IMR-90 (cell line): Measurements from ENCODE around the gene SH3RF1. TPM values are rescaled to one million over a fixed set of nuclear protein-coding genes. Genes with fewer than 3 reads are reported as not detected.

ENCODE experiments used
- ATAC-seq: fragments of 200-7000 bp; cut with Tn5 transposase; 2 replicates; pipeline ENCODE4 v1.9.1; 2020; ENCODE audit warnings: low read depth, mild to moderate bottlenecking, moderate library complexity
- BruUV-seq: library from RNA; stranded (reverse); fragments of 400-500 nt; replicated peaks from 2 replicates; lab custom pipeline; 2021; lab: Mats Ljungman, UMichigan
- CTCF ChIA-PET: fragments of 300-600 bp; formaldehyde crosslinking; extraction: SDS; loops from one replicate; lab custom pipeline; 2021; ENCODE audit warnings: antibody characterized with exemption; lab: Yijun Ruan, JAX
- POLR2A ChIA-PET: fragments of 300-600 bp; sonication (Branson Sonifier 250); formaldehyde crosslinking; loops from one replicate; lab custom pipeline; 2022; ENCODE audit warnings: antibody characterized with exemption; ENCODE audit not compliant: unreplicated experiment; lab: Charles Lee
- DNase-seq: peaks from one replicate; pipeline ENCODE4 v3.0.0; 2013
- H2AFZ ChIP-seq: replicated peaks from 2 replicates; pipeline ENCODE3; 2013; ENCODE audit warnings: low read length, mild to moderate bottlenecking; ENCODE audit not compliant: poor library complexity
- H2AK5ac ChIP-seq: 2 replicates; pipeline ENCODE4 v1.6.1; 2013; ENCODE audit warnings: low read depth, low read length, inconsistent platforms
- H2AK9ac ChIP-seq: replicated peaks from 2 replicates; pipeline ENCODE3; 2013; ENCODE audit warnings: mild to moderate bottlenecking, low read depth, low read length, moderate library complexity; ENCODE audit not compliant: poor library complexity
- H2BK120ac ChIP-seq: 2 replicates; pipeline ENCODE4 v1.6.1; 2013; ENCODE audit warnings: low read depth, low read length, inconsistent platforms
- H2BK15ac ChIP-seq: 3 replicates; pipeline ENCODE4 v1.6.1; 2013; ENCODE audit warnings: low read depth, low read length, inconsistent platforms
- H2BK20ac ChIP-seq: 2 replicates; pipeline ENCODE4 v1.6.1; 2013; ENCODE audit warnings: low read depth, mild to moderate bottlenecking, inconsistent platforms, low read length, moderate library complexity
- H2BK5ac ChIP-seq: 2 replicates; pipeline ENCODE4 v1.6.1; 2013; ENCODE audit warnings: mild to moderate bottlenecking, low read depth, low read length, inconsistent platforms; ENCODE audit not compliant: poor library complexity, severe bottlenecking
- H3K14ac ChIP-seq: replicated peaks from 2 replicates; pipeline ENCODE4 v1.6.1; 2013; ENCODE audit warnings: low read depth, low read length, inconsistent platforms
- H3K18ac ChIP-seq: 2 replicates; pipeline ENCODE4 v1.6.1; 2013; ENCODE audit warnings: low read depth, low read length, control low read depth
- H3K23ac ChIP-seq: 2 replicates; pipeline ENCODE4 v1.6.1; 2013; ENCODE audit warnings: low read depth, low read length, inconsistent platforms
- H3K27ac ChIP-seq: 2 replicates; pipeline ENCODE4 v1.5.1; 2013; ENCODE audit warnings: mild to moderate bottlenecking, control low read depth, low read length; ENCODE audit not compliant: insufficient read depth
- H3K27me3 ChIP-seq: 2 replicates; pipeline ENCODE4 v1.6.1; 2013; ENCODE audit warnings: low read length; ENCODE audit not compliant: control insufficient read depth, insufficient read depth
- H3K36me3 ChIP-seq: 2 replicates; pipeline ENCODE4 v1.6.1; 2013; ENCODE audit warnings: low read length, mixed read lengths; ENCODE audit not compliant: control insufficient read depth, insufficient read depth
- H3K4ac ChIP-seq: 2 replicates; pipeline ENCODE4 v1.6.1; 2013; ENCODE audit warnings: low read depth, low read length, inconsistent platforms
- H3K4me1 ChIP-seq: 2 replicates; pipeline ENCODE4 v1.6.1; 2013; ENCODE audit warnings: low read length, mixed read lengths; ENCODE audit not compliant: control insufficient read depth, insufficient read depth
- H3K4me2 ChIP-seq: 2 replicates; pipeline ENCODE4 v1.6.1; 2013; ENCODE audit warnings: low read depth, mild to moderate bottlenecking, control low read depth, low read length, moderate library complexity
- H3K4me3 ChIP-seq: 2 replicates; pipeline ENCODE4 v1.5.1; 2013; ENCODE audit warnings: low read depth, mild to moderate bottlenecking, control low read depth, low read length, moderate library complexity; ENCODE audit not compliant: insufficient read depth
- H3K56ac ChIP-seq: 2 replicates; pipeline ENCODE4 v1.6.1; 2013; ENCODE audit warnings: low read length, inconsistent platforms; ENCODE audit not compliant: insufficient read depth; ENCODE audit errors: extremely low read depth
- H3K79me1 ChIP-seq, 2 experiments: 2 replicates each; pipeline ENCODE4 v1.6.1; 2013; ENCODE audit warnings: low read length in 2 of 2, inconsistent platforms in 1 of 2, low read depth in 1 of 2
- H3K9ac ChIP-seq: 2 replicates; pipeline ENCODE4 v1.6.1; 2013; ENCODE audit warnings: low read depth, low read length, control low read depth
- H3K9me1 ChIP-seq: 2 replicates; pipeline ENCODE4 v1.6.1; 2013; ENCODE audit warnings: low read length, inconsistent platforms; ENCODE audit not compliant: insufficient read depth
- H3K9me3 ChIP-seq: 2 replicates; pipeline ENCODE4 v1.6.1; 2013; ENCODE audit warnings: low read length; ENCODE audit not compliant: control insufficient read depth, insufficient read depth
- H4K20me1 ChIP-seq: 2 replicates; pipeline ENCODE4 v1.6.1; 2013; ENCODE audit warnings: low read length, inconsistent platforms; ENCODE audit not compliant: insufficient read depth
- H4K5ac ChIP-seq: 2 replicates; pipeline ENCODE4 v1.6.1; 2013; ENCODE audit warnings: mild to moderate bottlenecking, low read depth, low read length, control low read depth
- H4K8ac ChIP-seq, 2 experiments: 2 replicates each; pipeline ENCODE4 v1.6.1; 2013; ENCODE audit warnings: low read depth in 2 of 2, low read length in 2 of 2, control low read depth in 1 of 2, inconsistent platforms in 1 of 2
- H4K91ac ChIP-seq: 2 replicates; pipeline ENCODE4 v1.6.1; 2013; ENCODE audit warnings: low read depth, low read length, inconsistent platforms; ENCODE audit not compliant: insufficient read depth
- BHLHE40 ChIP-seq: fragments of 150-350 bp; IDR thresholded peaks from 2 replicates; pipeline ENCODE4 v1.6.1; 2016; ENCODE audit warnings: mild to moderate bottlenecking, low read depth, low read length
- CEBPB ChIP-seq: IDR thresholded peaks from 2 replicates; pipeline ENCODE4 v1.6.1; 2012; ENCODE audit warnings: low read depth, low read length, improper control_type of control experiment
- CHD1 ChIP-seq: IDR thresholded peaks from 2 replicates; pipeline ENCODE4 v1.6.1; 2012; ENCODE audit warnings: low read depth, low read length, improper control_type of control experiment
- FOS ChIP-seq: fragments of 150-350 bp; IDR thresholded peaks from 2 replicates; pipeline ENCODE4 v1.6.1; 2016; ENCODE audit warnings: low read depth, low read length
- MAFK ChIP-seq: IDR thresholded peaks from 2 replicates; pipeline ENCODE4 v1.6.1; 2012; ENCODE audit warnings: low read depth, low read length, improper control_type of control experiment
- NFE2L2 ChIP-seq: fragments of 150-350 bp; IDR thresholded peaks from 2 replicates; pipeline ENCODE4 v1.6.1; 2016; ENCODE audit warnings: low read depth, mild to moderate bottlenecking, low read length
- POLR2A ChIP-seq: IDR thresholded peaks from 2 replicates; pipeline ENCODE4 v1.6.1; 2012; ENCODE audit warnings: mild to moderate bottlenecking, low read depth, low read length
- RAD21 ChIP-seq: IDR thresholded peaks from 2 replicates; pipeline ENCODE4 v1.6.1; 2012; ENCODE audit warnings: low read length, improper control_type of control experiment
- RCOR1 ChIP-seq: IDR thresholded peaks from 2 replicates; pipeline ENCODE4 v1.6.1; 2012; ENCODE audit warnings: mild to moderate bottlenecking, low read length, improper control_type of control experiment; ENCODE audit not compliant: insufficient replicate concordance
- SMC3 ChIP-seq: fragments of 150-350 bp; IDR thresholded peaks from 2 replicates; pipeline ENCODE4 v1.6.1; 2016; ENCODE audit warnings: low read depth, mild to moderate bottlenecking, antibody characterized with exemption, low read length, moderate library complexity
- USF2 ChIP-seq: fragments of 150-350 bp; IDR thresholded peaks from 2 replicates; pipeline ENCODE4 v1.6.1; 2017; ENCODE audit warnings: mild to moderate bottlenecking, antibody characterized with exemption, low read length, low read depth
- WGBS, 2 experiments: methylation state at CpG; one replicate each; pipeline versions ENCODE4 v1.1.5 to v1.1.7; 2013; ENCODE audit warnings: missing lambda C conversion rate in 2 of 2; ENCODE audit not compliant: insufficient read length in 1 of 2; ENCODE audit errors: extremely low coverage in 2 of 2; 5-methylcytosine and 5-hydroxymethylcytosine counted together
- dilution Hi-C: fragments of 300-500 bp; cut with HindIII; formaldehyde crosslinking; loops from one replicate; pipeline ENCODE4 v1.14.3; 2018; ENCODE audit warnings: low sequenced_read_pairs; ENCODE audit not compliant: unreplicated experiment
- in situ Hi-C: fragments of 300-500 bp; cut with MboI; formaldehyde crosslinking; loops from 3 replicates; pipeline ENCODE4 v1.14.3; 2019; ENCODE audit warnings: low sequenced_read_pairs, inconsistent platforms, mixed read lengths
- intact Hi-C: fragments of 100-400 bp; cut with micrococcal nuclease; formaldehyde crosslinking; loops from 2 replicates; pipeline ENCODE4 v1.10.0; 2022
- polyA plus RNA-seq, 3 experiments: library from polyadenylated mRNA; depleted of rRNA; stranded (reverse); fragments of >200 nt; gene quantifications; 2 replicates each; pipeline ENCODE4 v1.2.3, GENCODE V29; 2012; ENCODE audit warnings: low replicate concordance in 1 of 3
- total RNA-seq: library from RNA; depleted of rRNA; stranded (reverse); fragments of >200 nt; gene quantifications from 2 replicates; pipeline ENCODE4 v1.2.3, GENCODE V29; 2012
- TF ChIP-seq, protein P1 (sequence below): conservative IDR thresholded peaks from 2 replicates; pipeline ENCODE4 v1.5.1; 2012; ENCODE audit warnings: mild to moderate bottlenecking, low read depth, low read length, improper control_type of control experiment

Gene SH3RF1
- total and polyA plus RNA-seq, 2 of the 4 experiments (the other 2 are of a cell fraction): 22.0 to 29.8 TPM

- Histone ChIP-seq H3K4ac (no peak overlapping the region), H3K9me1 (peaks cover 12% of the 10 kb centered on the region), H2AFZ (no peak overlapping the region), H3K27me3 (no peaks in the 10 kb centered on the region), H4K20me1 (peaks cover 8% of the 10 kb centered on the region), H3K23ac (no peak overlapping the region; the same call in 1 of the 2 replicates), H4K8ac (no peak overlapping the region), H3K4me3 (no peak overlapping the region), H4K5ac (no peak overlapping the region), H3K56ac (no peak overlapping the region), H2BK5ac (no peak overlapping the region), H2BK15ac (no peak overlapping the region), H2BK20ac (no peak overlapping the region), H2BK120ac (no peak overlapping the region), H3K27ac (no peak overlapping the region), H2AK5ac (no peak overlapping the region), H3K79me1 (peaks cover 11 to 52% of the 10 kb centered on the region in 2 experiments), H3K36me3 (peaks cover 3% of the 10 kb centered on the region), H3K9ac (no peak overlapping the region), H3K9me3 (no peaks in the 10 kb centered on the region), H4K91ac (no peak overlapping the region), H3K4me1 (peaks cover 1% of the 10 kb centered on the region; the same call in 1 of the 2 replicates), H3K18ac (no peak overlapping the region), H2AK9ac (no peak overlapping the region), H3K14ac (no peak overlapping the region), H3K4me2 (no peak overlapping the region)
- POLR2A ChIA-PET: no interaction called here
- DNase-seq (peak; percentile 53), ATAC-seq (no peak)
- WGBS, 2 experiments: no CpG with 5 or more reads among the region's 2 CpGs
- intact Hi-C loops: no loop called here
- no TSS peak for BruUV-seq
- in situ Hi-C loops: no loop called here
- dilution Hi-C loops: no loop called here
- CTCF ChIA-PET: no interaction called here
- TF ChIP-seq NFE2L2 (peak; percentile 75), RCOR1 (no peak), SMC3 (no peak), POLR2A (no peak), FOS (no peak), MAFK (peak; percentile 51), RAD21 (no peak), BHLHE40 (no peak), USF2 (no peak), CEBPB (no peak), CHD1 (no peak)
- TF ChIP-seq, protein P1, sequence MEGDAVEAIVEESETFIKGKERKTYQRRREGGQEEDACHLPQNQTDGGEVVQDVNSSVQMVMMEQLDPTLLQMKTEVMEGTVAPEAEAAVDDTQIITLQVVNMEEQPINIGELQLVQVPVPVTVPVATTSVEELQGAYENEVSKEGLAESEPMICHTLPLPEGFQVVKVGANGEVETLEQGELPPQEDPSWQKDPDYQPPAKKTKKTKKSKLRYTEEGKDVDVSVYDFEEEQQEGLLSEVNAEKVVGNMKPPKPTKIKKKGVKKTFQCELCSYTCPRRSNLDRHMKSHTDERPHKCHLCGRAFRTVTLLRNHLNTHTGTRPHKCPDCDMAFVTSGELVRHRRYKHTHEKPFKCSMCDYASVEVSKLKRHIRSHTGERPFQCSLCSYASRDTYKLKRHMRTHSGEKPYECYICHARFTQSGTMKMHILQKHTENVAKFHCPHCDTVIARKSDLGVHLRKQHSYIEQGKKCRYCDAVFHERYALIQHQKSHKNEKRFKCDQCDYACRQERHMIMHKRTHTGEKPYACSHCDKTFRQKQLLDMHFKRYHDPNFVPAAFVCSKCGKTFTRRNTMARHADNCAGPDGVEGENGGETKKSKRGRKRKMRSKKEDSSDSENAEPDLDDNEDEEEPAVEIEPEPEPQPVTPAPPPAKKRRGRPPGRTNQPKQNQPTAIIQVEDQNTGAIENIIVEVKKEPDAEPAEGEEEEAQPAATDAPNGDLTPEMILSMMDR: no peak
Measured at GRCh38 chr4:169142391-169142790, 128.4 kb downstream of the SH3RF1 start.
